Activated naive CD4-positive, alpha-beta T cell treated with anti-CD3 and anti-CD28 coated beads, Interleukin-2, amount 10 ng/mL, durations not matched to agents 5 hours and 36 hours (primary cell): ENCODE measurements around the gene ARHGAP6. TPM values are rescaled to one million over a fixed set of nuclear protein-coding genes. Genes with fewer than 3 reads are reported as not detected.

Experiments
- microRNA-seq: library from miRNA; unstranded; fragments of <30 nt; microRNA quantifications from one replicate; pipeline ENCODE4 v1.2.0, GENCODE V29; 2022; ENCODE audit warnings: borderline microRNAs expressed, borderline replicate concordance
- total RNA-seq, 2 experiments: library from RNA; stranded (reverse); gene quantifications; one replicate each; pipeline ENCODE4 v1.2.3, GENCODE V29; 2021

ARHGAP6 gene
- total RNA-seq = not detected

GRCh38 chrX:11665168-11666111 is at the start of gene ARHGAP6:
TSS of gene ARHGAP6 (minus strand) at chrX:11665920. CDS start at chrX:11664828, 1,092 bp downstream.

GRCh38 chrX:11293113-11293512 is 372.6 kb downstream of the ARHGAP6 start, which contains the start of gene AMELX:
TSS of gene AMELX (plus strand) at chrX:11293413. CDS start at chrX:11294789, 1,376 bp downstream.

GRCh38 chrX:11111037-11111851 is 554.5 kb downstream of the ARHGAP6 start, which contains the start of gene HCCS:
TSS of gene HCCS (plus strand) at chrX:11111332. CDS start at chrX:11112061, 729 bp downstream.

Small RNAs within 50 kb of the gene (microRNA-seq; reads per million reads assigned to microRNA genes)
- not detected for gene MIR548AX

Other genes with a start within 250 kb of the ARHGAP6 start
- 100 to 1,000 TPM; 101 to 103 TPM for gene MSL3, start 92.3 kb upstream of the ARHGAP6 start, total RNA-seq